OCI-LY7 (cell line): ENCODE results near the gene MRTFB. TPM values are rescaled to one million over a fixed set of nuclear protein-coding genes. Genes with fewer than 3 reads are reported as not detected.

Experiments used
- BruUV-seq: library from RNA; stranded (reverse); fragments of 400-500 nt; replicated peaks from 2 replicates; lab custom pipeline; 2021; lab: Mats Ljungman, UMichigan
- CTCF ChIA-PET: fragments of 300-600 bp; sonication (Branson Sonifier 250); formaldehyde crosslinking; loops from one replicate; lab custom pipeline; 2022; ENCODE audit warnings: antibody characterized with exemption; ENCODE audit not compliant: unreplicated experiment; lab: Charles Lee
- POLR2A ChIA-PET: fragments of 300-600 bp; sonication (Branson Sonifier 250); formaldehyde crosslinking; loops from one replicate; lab custom pipeline; 2022; ENCODE audit warnings: antibody characterized with exemption; lab: Charles Lee
- DNase-seq: peaks from one replicate; pipeline ENCODE4 v3.0.0-alpha.2; 2015; ENCODE audit warnings: low spot score
- H2AFZ ChIP-seq: fragments of 200-600 bp; sonication (generic), shearing (Covaris generic); 2 replicates; pipeline ENCODE4 v1.6.1; 2014; ENCODE audit warnings: mild to moderate bottlenecking, antibody characterized with exemption, low read length, moderate library complexity
- H3K27ac ChIP-seq: fragments of 200-600 bp; sonication (generic); 2 replicates; pipeline ENCODE4 v1.5.1; 2014; ENCODE audit warnings: mixed run types, low read depth, mild to moderate bottlenecking, moderate library complexity, low read length, inconsistent platforms; ENCODE audit not compliant: poor library complexity, severe bottlenecking
- H3K36me3 ChIP-seq: fragments of 200-600 bp; sonication (generic); 2 replicates; pipeline ENCODE4 v1.6.1; 2014; ENCODE audit warnings: mild to moderate bottlenecking, antibody characterized with exemption, low read length, moderate library complexity, mixed read lengths; ENCODE audit not compliant: insufficient read depth
- H3K4me1 ChIP-seq: fragments of 200-600 bp; sonication (generic); 2 replicates; pipeline ENCODE4 v1.5.1; 2014; ENCODE audit warnings: mild to moderate bottlenecking, low read length; ENCODE audit not compliant: insufficient read depth, poor library complexity, severe bottlenecking
- H3K4me2 ChIP-seq: fragments of 200-600 bp; sonication (generic); 2 replicates; pipeline ENCODE4 v1.6.1; 2014; ENCODE audit warnings: mild to moderate bottlenecking, low read length
- H3K4me3 ChIP-seq: fragments of 200-600 bp; sonication (generic); 2 replicates; pipeline ENCODE4 v1.5.1; 2014; ENCODE audit warnings: mild to moderate bottlenecking, low read depth, low read length; ENCODE audit not compliant: poor library complexity, severe bottlenecking
- H3K79me2 ChIP-seq: fragments of 200-600 bp; sonication (generic); 2 replicates; pipeline ENCODE4 v1.6.1; 2016; ENCODE audit warnings: low read depth, mild to moderate bottlenecking, low read length, moderate library complexity, mixed read lengths; ENCODE audit not compliant: insufficient read depth
- H3K9me2 ChIP-seq: fragments of 200-600 bp; sonication (generic); 2 replicates; pipeline ENCODE4 v1.6.1; 2016; ENCODE audit warnings: mild to moderate bottlenecking, low read length, mixed read lengths; ENCODE audit not compliant: insufficient read depth
- H3K9me3 ChIP-seq: fragments of 200-600 bp; sonication (generic); 2 replicates; pipeline ENCODE4 v1.6.1; 2014; ENCODE audit warnings: mild to moderate bottlenecking, mixed run types, low read length, mixed read lengths
- H4K20me1 ChIP-seq: fragments of 200-600 bp; sonication (generic); 2 replicates; pipeline ENCODE4 v1.6.1; 2014; ENCODE audit warnings: mild to moderate bottlenecking, antibody characterized with exemption, low read length, moderate library complexity, mixed read lengths; ENCODE audit not compliant: insufficient read depth
- EZH2phosphoT487 ChIP-seq: fragments of 200-600 bp; sonication (generic); IDR thresholded peaks from 2 replicates; pipeline ENCODE4 v1.6.1; 2018; ENCODE audit warnings: low read depth, borderline replicate concordance, mild to moderate bottlenecking, mixed run types, antibody characterized with exemption, low read length, moderate library complexity, mixed read lengths
- intact Hi-C: fragments of 100-400 bp; cut with micrococcal nuclease; formaldehyde crosslinking; loops from one replicate; pipeline ENCODE4 v1.10.0; 2022; ENCODE audit not compliant: unreplicated experiment
- total RNA-seq, 2 experiments: library from RNA; depleted of rRNA in 1 of 2; stranded (reverse); fragments of >200 nt in 1 of 2; shearing (Covaris generic) in 1 of 2; gene quantifications; 2 replicates each; pipeline ENCODE4 v1.2.3, GENCODE V29; 2014 to 2022
- TF ChIP-seq, protein P1 (sequence below): fragments of 200-600 bp; sonication (generic); conservative IDR thresholded peaks from 2 replicates; pipeline ENCODE4 v1.5.1; 2014; ENCODE audit warnings: mild to moderate bottlenecking, antibody characterized with exemption, low read length, moderate library complexity, mixed read lengths

MRTFB gene
- total RNA-seq, 2 experiments from 2014 or later: 8.5 to 21.4 TPM

DNA sequence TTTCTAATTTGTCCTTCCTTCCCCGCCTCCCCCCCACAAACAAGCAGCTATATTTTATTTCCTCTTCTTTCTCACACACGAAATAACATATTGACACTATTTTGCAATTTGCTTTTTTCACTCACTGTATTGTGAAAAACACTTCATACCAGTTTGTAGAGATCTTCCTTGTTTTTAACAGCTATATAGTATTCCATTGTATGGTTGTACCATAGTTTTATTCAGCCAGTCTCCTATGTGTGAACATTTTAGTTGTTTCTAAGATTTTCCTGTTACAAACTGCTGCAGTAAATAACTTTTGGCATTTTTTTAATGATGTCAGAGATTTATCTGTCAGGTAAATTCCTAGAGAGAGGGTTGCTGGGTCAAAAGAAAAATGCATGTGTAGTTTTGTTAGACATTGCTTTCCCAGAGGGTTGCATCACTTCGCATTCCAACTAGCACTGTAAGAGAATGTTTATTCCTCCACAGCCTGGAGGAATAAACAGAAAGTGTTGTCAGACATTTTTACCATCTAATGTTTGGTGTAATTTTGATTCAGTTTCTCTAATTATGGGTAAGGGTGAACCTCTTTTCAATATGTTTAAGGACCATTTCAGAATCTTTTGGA is 101.2 kb downstream of the MRTFB start:
- H3K4me3 ChIP-seq: no peak overlapping the region
- no TSS peak for BruUV-seq
- H4K20me1 ChIP-seq: no peaks in the 10 kb centered on the region
- H2AFZ ChIP-seq: no peak overlapping the region
- DNase-seq: no peak
- no peak for TF ChIP-seq EZH2phosphoT487
- TF ChIP-seq, protein P1, sequence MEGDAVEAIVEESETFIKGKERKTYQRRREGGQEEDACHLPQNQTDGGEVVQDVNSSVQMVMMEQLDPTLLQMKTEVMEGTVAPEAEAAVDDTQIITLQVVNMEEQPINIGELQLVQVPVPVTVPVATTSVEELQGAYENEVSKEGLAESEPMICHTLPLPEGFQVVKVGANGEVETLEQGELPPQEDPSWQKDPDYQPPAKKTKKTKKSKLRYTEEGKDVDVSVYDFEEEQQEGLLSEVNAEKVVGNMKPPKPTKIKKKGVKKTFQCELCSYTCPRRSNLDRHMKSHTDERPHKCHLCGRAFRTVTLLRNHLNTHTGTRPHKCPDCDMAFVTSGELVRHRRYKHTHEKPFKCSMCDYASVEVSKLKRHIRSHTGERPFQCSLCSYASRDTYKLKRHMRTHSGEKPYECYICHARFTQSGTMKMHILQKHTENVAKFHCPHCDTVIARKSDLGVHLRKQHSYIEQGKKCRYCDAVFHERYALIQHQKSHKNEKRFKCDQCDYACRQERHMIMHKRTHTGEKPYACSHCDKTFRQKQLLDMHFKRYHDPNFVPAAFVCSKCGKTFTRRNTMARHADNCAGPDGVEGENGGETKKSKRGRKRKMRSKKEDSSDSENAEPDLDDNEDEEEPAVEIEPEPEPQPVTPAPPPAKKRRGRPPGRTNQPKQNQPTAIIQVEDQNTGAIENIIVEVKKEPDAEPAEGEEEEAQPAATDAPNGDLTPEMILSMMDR: no peak
- intact Hi-C loops: no loop called here
- no peaks in the 10 kb centered on the region for H3K9me3 ChIP-seq
- no peaks in the 10 kb centered on the region for H3K9me2 ChIP-seq
- peaks cover 2% of the 10 kb centered on the region for H3K4me1 ChIP-seq
- no peak overlapping the region for H3K4me2 ChIP-seq
- no peaks in the 10 kb centered on the region for H3K79me2 ChIP-seq
- H3K27ac ChIP-seq: no peak overlapping the region
- no peaks in the 10 kb centered on the region for H3K36me3 ChIP-seq
- CTCF ChIA-PET: no interaction called here
- POLR2A ChIA-PET: no interaction called here

DNA sequence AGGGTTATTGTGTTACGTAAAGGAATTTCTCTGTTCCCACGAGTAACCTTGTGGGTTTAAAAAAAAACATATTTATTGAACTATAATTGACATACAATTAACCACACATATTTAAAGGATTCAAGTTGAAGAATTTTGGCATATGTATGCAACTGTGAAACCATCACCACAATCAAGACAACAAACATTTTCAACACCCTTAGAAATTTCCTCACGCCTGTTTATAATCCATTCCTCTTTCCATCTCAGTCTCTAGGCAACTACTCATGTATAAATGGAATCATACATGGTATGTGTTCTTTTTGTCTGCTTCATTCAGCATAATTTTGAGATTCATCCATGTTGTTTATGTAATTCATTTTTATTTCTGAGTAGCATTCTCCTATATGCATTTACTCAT is 104.0 kb downstream of the MRTFB start:
- BruUV-seq: no TSS peak
- TF ChIP-seq EZH2phosphoT487: no peak
- TF ChIP-seq, protein P1: no peak
- no peaks in the 10 kb centered on the region for H4K20me1 ChIP-seq
- H3K4me1 ChIP-seq: no peaks in the 10 kb centered on the region
- no peaks in the 10 kb centered on the region for H3K79me2 ChIP-seq
- DNase-seq: no peak
- H2AFZ ChIP-seq: no peak overlapping the region
- intact Hi-C loops: no loop called here
- no peak overlapping the region for H3K27ac ChIP-seq
- H3K36me3 ChIP-seq: no peaks in the 10 kb centered on the region
- POLR2A ChIA-PET: no interaction called here
- no peaks in the 10 kb centered on the region for H3K9me2 ChIP-seq
- CTCF ChIA-PET: no interaction called here
- no peak overlapping the region for H3K4me2 ChIP-seq
- H3K4me3 ChIP-seq: no peak overlapping the region
- no peaks in the 10 kb centered on the region for H3K9me3 ChIP-seq

DNA sequence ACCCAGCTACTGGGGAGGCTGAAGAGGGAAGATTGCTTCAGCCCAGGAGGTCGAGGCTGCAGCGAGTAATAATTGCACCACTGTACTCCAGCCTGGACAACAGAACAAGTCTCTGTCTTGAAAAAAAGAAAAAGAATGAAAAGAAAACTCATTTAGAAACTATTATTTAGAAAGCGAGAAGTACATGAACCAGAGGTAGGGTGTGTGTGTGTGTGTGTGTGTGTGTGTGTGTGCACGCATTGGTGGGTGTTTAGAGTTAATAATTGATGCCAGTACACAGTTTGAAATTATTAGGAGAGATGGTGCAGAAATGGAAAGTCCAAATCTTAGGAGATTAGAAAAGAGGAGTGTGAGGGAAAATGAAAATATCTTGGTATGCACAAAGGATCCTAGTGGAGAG is 106.6 kb downstream of the MRTFB start:
- H3K9me2 ChIP-seq: no peaks in the 10 kb centered on the region
- no peaks in the 10 kb centered on the region for H3K9me3 ChIP-seq
- TF ChIP-seq, protein P1: no peak
- TF ChIP-seq EZH2phosphoT487: no peak
- no peaks in the 10 kb centered on the region for H4K20me1 ChIP-seq
- ChIA-PET POLR2A (no interaction called here), CTCF (no interaction called here)
- H3K27ac ChIP-seq: no peak overlapping the region
- no peaks in the 10 kb centered on the region for H3K79me2 ChIP-seq
- no peaks in the 10 kb centered on the region for H3K4me1 ChIP-seq
- no TSS peak for BruUV-seq
- no peak for DNase-seq
- no peak overlapping the region for H2AFZ ChIP-seq
- intact Hi-C loops: no loop called here
- no peak overlapping the region for H3K4me2 ChIP-seq
- H3K36me3 ChIP-seq: no peaks in the 10 kb centered on the region
- no peak overlapping the region for H3K4me3 ChIP-seq
